ENCODE results near the gene SRP9. TPM values are rescaled to one million over a fixed set of nuclear protein-coding genes. Genes with fewer than 3 reads are reported as not detected.
"Not testable (repeated sequence)": the region's sequence is repeated elsewhere in the genome, so short reads cannot be mapped to it uniquely, and the experiment has no call there.

Gene SRP9
- total RNA-seq, 1 donor = 330 TPM

- DNase-seq (ENCODE audit: low read depth) = peak; percentile 98
- no peak overlapping the region for H3K4me3 ChIP-seq (ENCODE audit: low read depth, low read length)
- no peak for TF ChIP-seq CTCF (IDR thresholded peaks at IDR 0.05; ENCODE audit: insufficient read depth, low read length)
Measured at GRCh38 chr1:225834417-225835329, 57.0 kb downstream of the SRP9 start.

DNA sequence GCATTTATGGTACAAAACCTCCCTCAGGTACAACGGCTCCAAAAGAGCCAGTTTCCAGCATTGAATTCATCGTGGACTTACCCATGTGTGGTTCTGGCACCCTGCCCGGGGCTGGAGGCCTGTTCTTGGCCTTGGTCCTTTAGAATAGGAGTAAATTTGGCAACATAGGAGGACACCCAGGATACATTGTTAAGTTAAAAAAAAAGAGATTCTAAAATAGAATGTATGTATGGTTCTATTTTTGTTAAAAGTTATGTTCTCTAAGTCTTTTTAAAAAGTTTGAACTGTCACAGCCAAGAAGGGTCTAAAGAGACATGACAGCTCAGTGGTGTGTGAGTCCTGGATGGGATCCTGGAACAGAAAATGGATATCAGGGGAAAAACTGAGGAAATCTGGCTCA lies 58.2 kb downstream of the SRP9 start:
- TF ChIP-seq CTCF (IDR thresholded peaks at IDR 0.05; ENCODE audit: insufficient read depth, low read length) = no peak
- H3K4me3 ChIP-seq (ENCODE audit: low read depth, low read length) = no peak overlapping the region
- peak; percentile 90 for DNase-seq (ENCODE audit: low read depth)

- H3K4me3 ChIP-seq (ENCODE audit: low read depth, low read length); DNase-seq (ENCODE audit: low read depth): not testable (repeated sequence)
Measured at GRCh38 chr1:225836296-225836695, 58.7 kb downstream of the SRP9 start.

DNA sequence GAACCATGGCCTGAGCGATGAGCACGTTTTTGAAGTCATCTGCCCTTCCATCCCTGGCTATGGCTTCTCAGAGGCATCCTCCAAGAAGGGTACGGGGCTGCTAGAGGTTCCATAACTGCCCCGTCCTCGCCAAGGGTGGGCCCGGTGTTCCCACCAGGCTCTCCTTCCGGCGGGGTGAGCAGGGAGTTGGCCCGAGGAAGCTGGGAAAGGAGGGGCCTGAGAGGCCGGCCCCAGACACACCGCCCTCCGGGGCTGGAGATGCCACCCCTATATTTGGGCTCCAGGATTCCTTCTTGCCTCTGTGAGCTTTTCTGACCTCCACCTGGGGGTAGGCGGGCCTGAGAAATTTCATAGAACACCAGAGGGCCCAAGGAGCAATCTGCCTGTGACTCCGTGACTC lies 61.2 kb downstream of the SRP9 start:
- no peak for DNase-seq (ENCODE audit: low read depth)
- no peak for TF ChIP-seq CTCF (IDR thresholded peaks at IDR 0.05; ENCODE audit: insufficient read depth, low read length)
- H3K4me3 ChIP-seq (ENCODE audit: low read depth, low read length) = no peak overlapping the region

Small RNA genes within 50 kb of the gene (small RNA-seq; reads per million reads assigned to genes)
- not detected for gene RNU6-1304P

Other genes with a start within 250 kb of the SRP9 start
- 131 and 148 TPM in 2 replicates for gene ENAH, start 124.7 kb upstream of the SRP9 start, total RNA-seq (ENCODE audit: low replicate concordance)
- gene EPHX1, start 32.3 kb downstream of the SRP9 start, total RNA-seq (ENCODE audit: low replicate concordance) = 39.4 and 57.6 TPM in 2 replicates
- gene TMEM63A, start 104.6 kb downstream of the SRP9 start, total RNA-seq (ENCODE audit: low replicate concordance) = 21.4 and 26.4 TPM in 2 replicates
- gene LEFTY1, start 111.3 kb downstream of the SRP9 start, total RNA-seq (ENCODE audit: low replicate concordance) = not detected in 2 replicates
- 13.9 and 34.3 TPM in 2 replicates for gene PYCR2, start 146.4 kb downstream of the SRP9 start, total RNA-seq (ENCODE audit: low replicate concordance)
- gene LEFTY2, start 163.4 kb downstream of the SRP9 start, total RNA-seq (ENCODE audit: low replicate concordance) = 0.09 TPM in 1 of 2 replicates, not detected in the other
- 21.6 and 26.2 TPM in 2 replicates for gene SDE2, start 221.5 kb downstream of the SRP9 start, total RNA-seq (ENCODE audit: low replicate concordance)

All from fibroblast of the aortic adventitia (primary cell).